Aorta (tissue), 5 donors: ENCODE measurements around the gene ALDH5A1. TPM values are rescaled to one million over a fixed set of nuclear protein-coding genes. Genes with fewer than 3 reads are reported as not detected.

Source experiments
- ATAC-seq: fragments of 200-7000 bp; cut with Tn5 transposase; one replicate; pipeline ENCODE4 v1.9.1; 2022; ENCODE audit warnings: moderate library complexity; ENCODE audit not compliant: low FRiP score
- DNase-seq, 2 donors: peaks; one replicate each; pipeline ENCODE4 v3.0.0-alpha.2; 2020
- H3K27ac ChIP-seq, 2 donors: one replicate each; pipeline ENCODE4 v1.5.1; 2013; ENCODE audit warnings: low read length in 2 of 2, mild to moderate bottlenecking in 2 of 2, moderate library complexity in 2 of 2, control low read depth in 1 of 2, inconsistent platforms in 1 of 2, low read depth in 1 of 2
- H3K27me3 ChIP-seq, 2 donors: one replicate each; pipeline ENCODE4 v1.6.1; 2013; ENCODE audit warnings: control low read depth in 1 of 2, low read length in 1 of 2, mild to moderate bottlenecking in 1 of 2, moderate library complexity in 1 of 2; ENCODE audit not compliant: insufficient read depth in 2 of 2, control insufficient read depth in 1 of 2
- H3K36me3 ChIP-seq, 2 donors: one replicate each; pipeline ENCODE4 v1.6.1; 2013; ENCODE audit warnings: control low read depth in 1 of 2, low read length in 1 of 2, mild to moderate bottlenecking in 1 of 2; ENCODE audit not compliant: insufficient read depth in 2 of 2, control insufficient read depth in 1 of 2
- H3K4me1 ChIP-seq, 2 donors: one replicate each; pipeline ENCODE4 v1.6.1; 2013; ENCODE audit warnings: low read length in 2 of 2, control low read depth in 1 of 2, mild to moderate bottlenecking in 1 of 2, moderate library complexity in 1 of 2; ENCODE audit not compliant: insufficient read depth in 2 of 2, control insufficient read depth in 1 of 2
- H3K4me3 ChIP-seq, 2 donors: one replicate each; pipeline ENCODE4 v1.5.1; 2013; ENCODE audit warnings: low read length in 2 of 2, control low read depth in 1 of 2, mild to moderate bottlenecking in 1 of 2
- H3K9me3 ChIP-seq: one replicate; pipeline ENCODE4 v1.6.1; 2013; ENCODE audit warnings: mild to moderate bottlenecking, low read length; ENCODE audit not compliant: control insufficient read depth
- WGBS, 2 donors: extraction: QIAGEN DNeasy Blood & Tissue Kit; methylation state at CpG; one replicate each; pipeline ENCODE4 v1.1.7; 2013; 5-methylcytosine and 5-hydroxymethylcytosine counted together
- intact Hi-C, 2 donors: fragments of 100-400 bp; cut with DNase I; formaldehyde crosslinking; loops; one replicate each; pipeline versions ENCODE4 v1.14.2 to v1.15.0; 2022
- polyA plus RNA-seq, 2 donors: library from polyadenylated mRNA; stranded (reverse); fragments of 200-250 nt; gene quantifications; one replicate each; pipeline ENCODE4 v1.2.3, GENCODE V29; 2013
- total RNA-seq, 2 donors: library from RNA; stranded (reverse); fragmentation: NEBNext Ultra II Directional; extraction: Animal tissue kit (Norgen Biotek cat#: 25700); gene quantifications; one replicate each; pipeline ENCODE4 v1.2.1, GENCODE V29; 2021
- donor health status: healthy with polysubstance abuse.
- donor health status: Bipolar disorder and iron deficiency.
- donor health status: DM: no; HTN: no; CAD: no.
- donor health status: DM: no; HTN: no; CAD: no.
- donor health status: DM: yes; HTN: yes; CAD: no.

ALDH5A1 gene
- total and polyA plus RNA-seq, 4 donors: 2.1 to 8.2 (median 5.0) TPM

GRCh38 chr6:24493945-24494820, 586 bp upstream of the ALDH5A1 start:
- intact Hi-C loops: loop anchor here in 1 of 2 donors (10.0 kb wide), 1 partner anchor 59 kb away; no protein-coding TSS in a partner anchor
- Histone ChIP-seq H3K27me3 (no peaks in the 10 kb centered on the region), H3K27ac (peak overlapping the region in 1 of 2 donors; percentile 60), H3K36me3 (no peaks in the 10 kb centered on the region), H3K4me3 (peak overlapping the region; percentile 71 to 74), H3K9me3 (no peaks in the 10 kb centered on the region), H3K4me1 (no peaks in the 10 kb centered on the region)
- ATAC-seq (no peak), DNase-seq (no peak)
- WGBS, 2 donors: 13 to 15% methylated on average over 36 of the region's 36 CpGs

GRCh38 chr6:24497254-24497970, 2.6 kb downstream of the ALDH5A1 start:
- intact Hi-C loops: loop anchor here in 1 of 2 donors (10.0 kb wide), 1 partner anchor 63 kb away; no protein-coding TSS in a partner anchor
- ATAC-seq: no peak
- 85 to 93% methylated on average over 11 of the region's 11 CpGs for WGBS, 2 donors

GRCh38 chr6:24500683-24501082, 5.9 kb downstream of the ALDH5A1 start:
- Histone ChIP-seq H3K4me3 (no peak overlapping the region), H3K4me1 (no peaks in the 10 kb centered on the region), H3K27ac (no peak overlapping the region), H3K27me3 (no peaks in the 10 kb centered on the region), H3K9me3 (no peaks in the 10 kb centered on the region), H3K36me3 (peaks cover 3 to 4% of the 10 kb centered on the region in 2 donors)
- intact Hi-C loops: no loop called here
- WGBS, 2 donors: 87 to 91% methylated on average over 3 of the region's 3 CpGs
- ATAC-seq: no peak
- DNase-seq: no peak

More at GRCh38 chr6:24497254-24497970, 2.6 kb downstream of the ALDH5A1 start:
- no peak for DNase-seq
- Histone ChIP-seq H3K9me3 (no peaks in the 10 kb centered on the region), H3K4me3 (no peak overlapping the region), H3K4me1 (no peaks in the 10 kb centered on the region), H3K36me3 (no peaks in the 10 kb centered on the region), H3K27me3 (no peaks in the 10 kb centered on the region), H3K27ac (no peak overlapping the region)

GRCh38 chr6:24501374-24501773, 6.6 kb downstream of the ALDH5A1 start:
- DNase-seq (no peak), ATAC-seq (no peak)
- H3K27ac ChIP-seq: no peak overlapping the region
- H3K4me3 ChIP-seq: no peak overlapping the region
- intact Hi-C loops: no loop called here
- no peaks in the 10 kb centered on the region for H3K4me1 ChIP-seq
- H3K27me3 ChIP-seq: no peaks in the 10 kb centered on the region
- 48 to 49% methylated on average over 2 of the region's 2 CpGs for WGBS, 2 donors
- H3K36me3 ChIP-seq: peaks cover 3 to 4% of the 10 kb centered on the region in 2 donors
- H3K9me3 ChIP-seq: no peaks in the 10 kb centered on the region

GRCh38 chr6:24501914-24502313, 7.1 kb downstream of the ALDH5A1 start:
- ATAC-seq (no peak), DNase-seq (no peak)
- H3K36me3 ChIP-seq: peaks cover 3 to 4% of the 10 kb centered on the region in 2 donors

GRCh38 chr6:24504287-24504648, 9.5 kb downstream of the ALDH5A1 start:
- intact Hi-C loops: no loop called here
- Histone ChIP-seq H3K4me1 (no peaks in the 10 kb centered on the region), H3K4me3 (no peak overlapping the region), H3K27me3 (no peaks in the 10 kb centered on the region), H3K27ac (no peak overlapping the region), H3K9me3 (no peaks in the 10 kb centered on the region), H3K36me3 (peaks cover 3 to 4% of the 10 kb centered on the region in 2 donors)
- DNase-seq (no peak), ATAC-seq (no peak)
- 87 to 90% methylated on average over 1 of the region's 1 CpG for WGBS, 2 donors

More at GRCh38 chr6:24501914-24502313, 7.1 kb downstream of the ALDH5A1 start:
- H3K27ac ChIP-seq: no peak overlapping the region
- intact Hi-C loops: no loop called here
- no peak overlapping the region for H3K4me3 ChIP-seq
- no peaks in the 10 kb centered on the region for H3K9me3 ChIP-seq
- H3K27me3 ChIP-seq: no peaks in the 10 kb centered on the region
- H3K4me1 ChIP-seq: no peaks in the 10 kb centered on the region

GRCh38 chr6:24504649-24505586, 10.1 kb downstream of the ALDH5A1 start:
- no peak for ATAC-seq
- H3K4me1 ChIP-seq: no peaks in the 10 kb centered on the region
- WGBS, 2 donors: 90 to 91% methylated on average over 14 of the region's 14 CpGs
- no peak overlapping the region for H3K27ac ChIP-seq
- DNase-seq: no peak
- peaks cover 3 to 4% of the 10 kb centered on the region in 2 donors for H3K36me3 ChIP-seq
- H3K4me3 ChIP-seq: no peak overlapping the region
- H3K9me3 ChIP-seq: no peaks in the 10 kb centered on the region
- intact Hi-C loops: loop anchor here in 1 of 2 donors (5.0 kb wide), 1 partner anchor 78 kb away; no protein-coding TSS in a partner anchor
- no peaks in the 10 kb centered on the region for H3K27me3 ChIP-seq
